Stimulated activated CD8-positive, alpha-beta memory T cell treated with anti-CD3 and anti-CD28 coated beads, Interleukin-12 subunit alpha, Interleukin-12 subunit beta, amount 100 ng/mL, for 24 hours (primary cell): ENCODE measurements around the gene PXT1.
"Not testable (repeated sequence)": the region's sequence is repeated elsewhere in the genome, so short reads cannot be mapped to it uniquely, and the experiment has no call there.

ENCODE experiments used
- DNase-seq: peaks from one replicate; pipeline ENCODE4 v3.0.0-alpha.2; 2020; ENCODE audit errors: extremely low read depth

Gene PXT1

GRCh38 chr6:36442671-36443470 lies at the start of gene PXT1, which contains the start of gene KCTD20:
PXT1 (minus strand) TSS chr6:36442854; CDS start chr6:36426082, 16,772 bp downstream.
KCTD20 (plus strand) TSS chr6:36443000; CDS start chr6:36470098, 27,098 bp downstream.
- DNase-seq, result peak; percentile 77

DNA sequence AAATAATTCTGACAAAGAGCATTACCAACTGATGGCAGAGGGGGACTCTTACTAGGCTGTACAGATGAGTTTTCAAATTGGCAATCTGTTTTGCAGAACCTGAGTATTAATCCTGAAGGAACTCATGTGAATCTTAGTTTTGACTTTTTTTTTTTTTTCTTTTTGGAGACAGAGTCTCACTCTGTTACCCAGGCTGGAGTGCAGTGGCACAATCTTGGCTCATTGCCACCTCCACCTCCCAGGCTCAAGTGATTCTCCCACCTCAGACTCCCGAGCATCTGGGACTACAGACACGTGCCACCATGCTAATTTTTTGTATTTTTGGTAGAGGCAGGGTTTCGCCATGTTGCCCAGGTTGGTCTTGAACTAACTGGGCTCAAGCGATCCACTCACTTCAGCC lies 49.4 kb upstream of the PXT1 start:
- DNase-seq, result no peak

GRCh38 chr6:36491378-36491965 lies 48.8 kb upstream of the PXT1 start:
- DNase-seq, result no peak

DNA sequence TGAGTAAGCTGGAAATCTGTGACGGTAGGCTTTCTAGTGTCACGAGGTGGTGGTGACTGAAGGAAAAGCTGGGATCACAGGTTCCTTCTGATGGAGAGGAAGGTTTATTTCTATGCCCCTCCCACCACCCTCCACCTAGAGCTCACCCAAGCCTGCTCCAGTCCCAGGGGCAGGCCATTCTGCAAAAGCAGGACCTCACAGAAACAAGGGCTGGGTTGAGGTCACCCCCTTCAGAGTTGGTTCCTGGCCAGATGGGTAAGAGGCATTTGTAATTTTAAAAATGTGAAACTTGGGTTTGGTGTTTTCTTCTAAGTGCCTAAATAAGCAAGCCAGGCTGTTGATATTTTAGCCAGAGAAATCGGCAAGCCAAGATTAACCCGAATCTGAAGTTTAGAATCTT lies 46.8 kb upstream of the PXT1 start:
- no peak for DNase-seq

- DNase-seq, result no peak
Measured at GRCh38 chr6:36488221-36488620, 45.6 kb upstream of the PXT1 start.

DNA sequence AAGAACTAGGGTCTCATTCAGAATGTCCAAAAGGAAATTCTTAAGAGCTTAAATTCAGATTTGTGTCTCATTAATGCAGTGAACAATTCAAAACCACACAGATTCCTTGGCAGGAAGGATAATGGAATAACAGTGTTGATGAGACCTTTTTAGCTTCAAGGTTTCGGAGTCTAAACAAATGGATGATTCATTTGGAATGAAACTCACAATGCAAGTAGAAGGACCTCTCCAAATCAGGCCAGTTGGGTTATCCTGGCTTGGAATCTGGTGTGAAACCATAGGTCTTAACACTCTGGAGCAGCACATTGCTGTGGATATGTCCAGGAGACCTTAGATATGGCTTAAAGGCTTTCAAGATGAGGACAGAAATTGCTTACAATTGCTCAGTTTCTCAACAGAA lies 45.0 kb upstream of the PXT1 start:
- no peak for DNase-seq

DNA sequence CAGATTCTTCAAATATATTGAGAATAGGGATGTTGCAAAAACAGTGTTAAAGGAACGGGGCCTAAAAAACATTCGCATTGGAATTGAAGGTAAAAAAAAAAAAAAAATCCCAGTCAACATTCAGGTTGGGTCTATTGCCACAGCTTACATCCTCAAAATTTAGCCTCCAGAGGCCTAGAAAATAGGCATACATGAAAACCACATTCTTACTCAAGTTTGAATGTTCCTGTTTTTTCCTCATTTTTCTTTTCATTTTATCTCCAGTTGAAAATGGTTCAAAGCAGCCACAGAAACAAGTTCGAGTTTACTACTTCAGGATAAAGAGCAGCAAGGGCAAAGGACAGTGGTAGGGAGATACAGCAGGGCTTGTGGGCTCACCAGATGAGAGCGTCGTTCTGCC lies 42.1 kb upstream of the PXT1 start:
- no peak for DNase-seq

DNA sequence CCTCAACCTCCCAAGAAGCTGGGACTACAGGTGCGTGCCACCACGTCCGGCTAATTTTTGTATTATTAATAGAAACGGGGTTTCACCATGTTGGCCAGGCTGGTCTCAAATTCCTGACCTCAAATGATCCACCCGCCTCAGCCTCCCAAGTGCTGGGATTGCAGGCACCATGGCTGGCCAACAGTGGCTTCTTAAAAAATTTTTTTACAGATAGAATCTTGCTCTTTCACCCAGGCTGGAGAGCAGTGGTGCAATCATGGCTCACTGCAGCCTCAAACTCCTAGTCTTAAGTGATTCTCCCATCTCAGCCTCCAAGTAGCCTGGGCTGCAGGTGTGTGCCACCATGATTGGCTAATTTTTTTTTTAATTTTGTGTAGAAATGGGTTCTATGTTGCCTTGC lies 40.7 kb upstream of the PXT1 start:
- DNase-seq, result not testable (repeated sequence)

- no peak for DNase-seq
Measured at GRCh38 chr6:36479256-36479655, 36.6 kb upstream of the PXT1 start.

DNA sequence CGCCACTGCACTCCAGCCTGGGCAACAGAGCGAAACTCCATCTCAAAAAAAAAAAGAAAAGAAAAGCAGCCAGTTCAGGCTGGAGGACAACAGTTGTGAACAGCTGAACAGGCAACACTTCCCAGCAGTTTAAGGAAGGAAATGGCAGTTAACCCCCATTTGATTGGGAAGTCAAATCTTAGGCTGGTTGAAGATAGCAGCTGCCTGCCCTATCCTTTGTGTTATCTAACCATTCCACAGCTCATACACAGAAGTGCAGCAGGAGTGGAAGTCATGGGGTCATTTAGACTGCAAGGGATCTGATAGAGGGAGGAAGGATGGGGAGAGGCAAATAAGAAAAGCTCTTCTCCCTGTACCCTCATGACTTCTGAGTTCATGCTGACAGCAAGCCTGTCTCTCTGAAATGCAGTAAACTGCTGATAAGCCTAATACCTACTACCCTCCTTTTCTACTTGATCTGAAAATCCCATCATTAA lies 35.4 kb upstream of the PXT1 start:
- DNase-seq, result no peak

GRCh38 chr6:36469946-36470345 lies 27.3 kb upstream of the PXT1 start:
- no peak for DNase-seq

DNA sequence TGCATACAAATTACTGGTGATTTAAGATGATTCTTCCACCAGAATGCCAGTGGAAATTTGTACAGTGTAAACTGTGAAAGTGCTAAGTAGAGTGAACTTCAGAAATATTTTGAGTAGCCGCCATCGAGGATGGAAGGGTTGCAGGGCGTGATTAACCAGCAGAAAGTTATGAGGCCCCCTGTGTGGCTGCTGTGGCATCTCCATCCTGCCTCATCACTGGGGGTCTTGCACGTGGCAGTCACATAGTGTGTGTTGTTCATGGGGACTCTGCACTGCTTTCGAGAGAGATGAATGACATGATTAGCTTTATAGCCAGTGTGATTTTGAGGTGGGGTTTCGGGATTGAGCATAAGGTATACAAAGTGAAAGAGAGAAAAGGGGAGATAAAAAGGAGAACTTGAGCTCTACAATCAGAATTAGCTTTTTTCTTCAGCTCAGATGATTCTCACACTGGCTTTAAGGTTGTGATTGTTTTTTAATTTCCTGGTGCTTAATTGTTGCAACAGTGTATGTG lies 26.6 kb upstream of the PXT1 start:
- DNase-seq, result no peak

- DNase-seq, result no peak
Measured at GRCh38 chr6:36467625-36468024, 25.0 kb upstream of the PXT1 start.

DNA sequence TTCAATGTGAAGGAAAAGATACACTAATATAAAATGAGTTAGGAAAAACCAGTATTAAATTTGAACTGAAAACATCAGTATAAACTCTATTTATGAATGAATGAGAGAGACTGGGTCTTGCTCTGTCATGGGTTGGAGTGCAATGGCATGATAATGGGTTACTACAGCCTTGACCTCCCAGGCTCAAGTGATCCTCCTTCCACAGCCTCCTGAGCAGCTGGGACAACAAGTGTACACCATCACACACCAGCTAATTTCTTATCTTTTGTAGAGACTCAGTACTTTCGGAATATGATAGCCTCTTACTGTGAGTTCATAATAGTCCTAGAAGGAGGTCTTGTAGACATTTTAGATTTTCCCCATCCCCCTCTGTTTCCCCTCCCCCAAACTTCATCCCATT lies 21.6 kb upstream of the PXT1 start:
- no peak for DNase-seq

GRCh38 chr6:36463676-36464075 lies 21.0 kb upstream of the PXT1 start:
- no peak for DNase-seq

GRCh38 chr6:36461646-36462045 lies 19.0 kb upstream of the PXT1 start:
- DNase-seq, result no peak

DNA sequence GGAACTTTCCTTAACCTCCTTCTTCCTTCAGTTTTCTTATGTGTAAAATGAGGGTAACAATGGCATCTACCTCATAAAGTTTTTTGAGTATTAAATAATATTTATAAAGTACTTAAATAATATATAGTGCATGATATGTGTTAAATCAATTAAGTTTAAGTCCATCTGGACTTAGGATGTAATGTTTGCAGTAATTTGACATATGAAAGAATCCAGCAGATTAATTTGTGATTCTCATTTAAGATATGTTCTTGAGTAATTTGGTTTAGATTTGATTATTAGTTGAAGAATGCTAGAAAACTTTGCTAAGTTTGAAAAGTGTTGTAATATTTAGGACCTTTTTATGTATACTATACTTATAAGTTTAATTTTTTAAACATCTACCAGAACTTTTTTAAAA lies 18.3 kb upstream of the PXT1 start:
- DNase-seq, result no peak

DNA sequence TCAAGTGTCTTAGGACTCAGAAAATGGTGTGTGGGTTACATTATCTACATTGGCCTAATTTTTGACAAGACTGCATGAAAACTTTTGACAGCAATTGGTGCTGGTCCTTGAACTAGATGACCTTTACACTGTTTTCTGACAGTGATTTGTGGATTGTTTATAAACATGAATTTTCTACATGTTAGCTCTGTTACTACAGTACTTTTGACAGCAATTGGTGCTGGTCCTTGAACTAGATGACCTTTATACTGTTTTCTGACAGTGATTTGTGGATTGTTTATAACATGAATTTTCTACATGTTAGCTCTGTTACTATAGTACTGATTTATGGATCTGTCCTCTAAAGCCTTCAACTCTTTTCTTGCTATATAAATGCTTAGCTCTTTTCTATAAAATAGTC lies 16.8 kb upstream of the PXT1 start:
- no peak for DNase-seq

DNA sequence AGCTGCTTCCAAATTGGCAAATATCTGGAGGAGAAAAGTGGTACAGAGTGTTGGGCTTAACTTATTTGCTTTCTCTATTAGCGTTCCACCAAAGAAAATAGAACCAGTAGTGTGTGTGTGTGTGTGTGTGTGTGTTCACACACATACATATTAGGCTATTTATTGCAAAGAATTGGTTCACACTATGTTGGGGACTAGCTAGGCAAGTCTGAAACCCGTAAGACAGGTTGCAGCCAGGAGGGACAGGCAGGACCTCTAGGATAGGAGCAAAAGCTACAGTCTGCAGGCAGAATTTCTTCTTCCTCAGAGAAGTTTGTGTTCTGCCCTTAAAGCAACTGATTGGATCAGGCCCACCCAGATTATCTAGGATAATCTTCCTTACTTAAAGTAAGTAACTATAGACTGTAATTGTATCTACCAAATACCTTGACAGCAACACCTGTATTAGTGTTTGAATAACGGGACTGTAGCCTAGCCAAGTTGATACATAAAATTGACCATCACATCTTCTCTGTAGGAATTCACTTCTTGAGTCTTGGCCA lies 12.9 kb upstream of the PXT1 start:
- DNase-seq, result no peak

DNA sequence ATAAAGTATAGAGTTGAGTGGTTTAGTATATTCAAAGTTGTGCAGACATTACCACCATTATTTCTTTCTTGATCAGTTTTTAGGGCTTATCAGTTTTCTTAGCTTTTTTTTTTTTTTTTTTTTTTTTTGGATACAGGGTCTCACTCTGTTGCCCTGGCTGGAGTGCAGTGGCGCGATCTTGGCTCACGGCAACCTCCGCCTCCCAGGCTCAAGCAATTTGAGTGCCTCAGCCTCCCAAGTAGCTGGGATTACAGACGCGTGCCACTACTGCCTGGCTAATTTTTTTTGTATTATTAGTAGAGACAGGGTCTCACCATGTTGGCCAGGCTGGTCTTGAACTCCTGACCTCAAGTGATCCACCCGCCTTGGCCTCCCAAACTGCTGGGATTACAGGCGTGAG lies 10.2 kb upstream of the PXT1 start:
- DNase-seq, result not testable (repeated sequence)

DNA sequence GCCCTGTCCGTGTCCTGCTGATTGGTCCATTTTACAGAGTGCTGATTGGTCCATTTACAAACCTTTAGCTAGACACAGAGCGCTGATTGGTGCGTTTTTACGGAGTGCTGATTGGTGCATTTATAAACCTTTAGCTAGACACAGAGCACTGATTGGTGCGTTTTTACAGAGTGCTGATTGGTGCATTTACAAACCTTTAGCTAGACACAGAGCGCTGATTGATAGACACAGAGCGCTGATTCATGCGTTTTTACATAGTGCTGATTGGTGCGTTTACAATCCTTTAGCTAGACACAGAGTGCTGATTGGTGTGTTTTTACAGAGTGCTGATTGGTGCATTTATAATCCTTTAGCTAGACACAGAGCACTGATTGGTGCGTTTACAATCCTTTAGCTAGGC lies 6.5 kb upstream of the PXT1 start:
- not testable (repeated sequence) for DNase-seq

GRCh38 chr6:36445621-36446020 lies 3.0 kb upstream of the PXT1 start:
- DNase-seq, result no peak

GRCh38 chr6:36444470-36444869 lies 1.8 kb upstream of the PXT1 start:
- no peak for DNase-seq
